Panc1 (cell line): ENCODE data around the gene IFFO2. TPM values are rescaled to one million over a fixed set of nuclear protein-coding genes. Genes with fewer than 3 reads are reported as not detected.

Source experiments
- ATAC-seq: fragments of 200-7000 bp; cut with Tn5 transposase; 2 replicates; pipeline ENCODE4 v1.9.1; 2020; ENCODE audit warnings: mild to moderate bottlenecking, moderate library complexity
- BruUV-seq: library from RNA; stranded (reverse); fragments of 400-500 nt; replicated peaks from 2 replicates; lab custom pipeline; 2021; lab: Mats Ljungman, UMichigan
- CTCF ChIA-PET: fragments of 300-600 bp; sonication (Branson Sonifier 250); formaldehyde crosslinking; loops from one replicate; lab custom pipeline; 2022; ENCODE audit warnings: antibody characterized with exemption; lab: Charles Lee
- POLR2A ChIA-PET: fragments of 300-600 bp; sonication (Branson Sonifier 250); formaldehyde crosslinking; loops from one replicate; lab custom pipeline; 2022; ENCODE audit warnings: antibody characterized with exemption; lab: Charles Lee
- DNase-seq: peaks from one replicate; pipeline ENCODE4 v3.0.0-alpha.2; 2010; ENCODE audit warnings: low read depth, low spot score
- H3K27ac ChIP-seq: 2 replicates; pipeline ENCODE4 v1.5.1; 2011; ENCODE audit warnings: mild to moderate bottlenecking, low read length, inconsistent platforms
- H3K27me3 ChIP-seq: fragments of 200-500 bp; sonication (Bioruptor generic); 2 replicates; pipeline ENCODE4 v1.6.0; 2014; ENCODE audit warnings: low read length, inconsistent platforms; ENCODE audit not compliant: control insufficient read depth, insufficient read depth
- H3K36me3 ChIP-seq: fragments of 200-500 bp; sonication (Bioruptor generic); 2 replicates; pipeline ENCODE4 v1.5.1; 2014; ENCODE audit warnings: inconsistent platforms, mild to moderate bottlenecking, low read length, moderate library complexity; ENCODE audit not compliant: control insufficient read depth, insufficient read depth
- H3K4me1 ChIP-seq: 2 replicates; pipeline ENCODE4 v1.5.1; 2011; ENCODE audit warnings: inconsistent platforms, mild to moderate bottlenecking, low read length, moderate library complexity; ENCODE audit not compliant: control insufficient read depth, insufficient read depth
- H3K4me3 ChIP-seq, 2 experiments: 2 replicates each; pipeline ENCODE4 v1.5.1; 2011 to 2012; ENCODE audit warnings: low read depth in 2 of 2, low read length in 2 of 2, mild to moderate bottlenecking in 2 of 2, inconsistent platforms in 1 of 2, moderate library complexity in 1 of 2
- H3K9me3 ChIP-seq: fragments of 200-500 bp; sonication (Bioruptor generic); 2 replicates; pipeline ENCODE4 v1.5.1; 2014; ENCODE audit warnings: low read depth, mild to moderate bottlenecking, inconsistent platforms, low read length, moderate library complexity; ENCODE audit not compliant: control insufficient read depth, insufficient read depth
- CTCF ChIP-seq: fragments of 450-650 bp; IDR thresholded peaks from 2 replicates; pipeline ENCODE4 v1.5.1; 2017; ENCODE audit warnings: mild to moderate bottlenecking
- POLR2AphosphoS5 ChIP-seq: IDR thresholded peaks from 2 replicates; pipeline ENCODE4 v1.6.1; 2012; ENCODE audit warnings: mild to moderate bottlenecking, low read depth, low read length, moderate library complexity
- SIN3A ChIP-seq: IDR thresholded peaks from 2 replicates; pipeline ENCODE4 v1.6.1; 2012; ENCODE audit warnings: low read depth, mild to moderate bottlenecking, low read length, moderate library complexity, borderline replicate concordance; ENCODE audit not compliant: insufficient read depth
- TCF7L2 ChIP-seq: IDR thresholded peaks from 2 replicates; pipeline ENCODE4 v1.6.1; 2011; ENCODE audit warnings: mild to moderate bottlenecking, low read depth, low read length, inconsistent platforms
- in situ Hi-C: cut with HindIII; loops from 2 replicates; pipeline ENCODE4 v1.10.0; 2016; ENCODE audit warnings: low sequenced_read_pairs, low pct_unique_long_range_greater_than_20kb
- intact Hi-C: fragments of 100-400 bp; cut with micrococcal nuclease; formaldehyde crosslinking; loops from one replicate; pipeline ENCODE4 v1.10.0; 2022; ENCODE audit not compliant: unreplicated experiment
- total RNA-seq: library from RNA; stranded (reverse); gene quantifications from one replicate; pipeline ENCODE4 v1.2.1, GENCODE V29; 2021; ENCODE audit not compliant: unreplicated experiment
- TF ChIP-seq, protein P1 (sequence below), 2 experiments: IDR thresholded peaks; 2 replicates each; pipeline ENCODE4 v1.6.1; 2011 to 2012; ENCODE audit warnings: low read depth in 2 of 2, control low read depth in 1 of 2, low read length in 1 of 2, mild to moderate bottlenecking in 1 of 2, moderate library complexity in 1 of 2; ENCODE audit not compliant: insufficient read depth in 1 of 2

IFFO2 gene
- total RNA-seq, 1 experiment from 2014 or later, result 59.4 TPM

DNA sequence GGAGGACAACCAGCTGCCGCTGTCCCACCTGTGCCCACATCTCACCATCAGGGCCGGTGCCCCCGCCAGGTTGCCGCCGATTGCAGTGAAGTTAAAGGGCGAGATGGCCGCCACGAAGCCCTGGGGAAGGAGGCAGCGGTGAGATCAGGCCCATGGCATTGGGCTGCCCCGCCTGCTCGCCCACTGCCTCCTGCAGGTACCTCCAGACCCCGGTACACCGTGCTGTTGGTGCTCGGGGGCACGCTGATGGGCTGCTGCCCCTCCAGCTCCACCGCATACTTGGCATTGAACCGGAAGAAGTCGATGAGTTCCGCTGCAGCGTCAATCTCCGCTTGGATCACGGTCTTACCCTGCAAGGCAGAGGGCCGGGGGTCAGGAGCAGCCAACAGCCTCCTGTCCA, 73.4 kb downstream of the IFFO2 start:
- ChIA-PET POLR2A (no interaction called here), CTCF (no interaction called here)
- Histone ChIP-seq H3K4me1 (no peaks in the 10 kb centered on the region), H3K4me3 (no peak overlapping the region), H3K9me3 (no peaks in the 10 kb centered on the region), H3K27ac (no peak overlapping the region), H3K36me3 (no peaks in the 10 kb centered on the region), H3K27me3 (no peaks in the 10 kb centered on the region)
- in situ Hi-C loops (no loop called here), intact Hi-C loops (no loop called here)
- TF ChIP-seq CTCF (no peak), POLR2AphosphoS5 (no peak), SIN3A (no peak), TCF7L2 (no peak)
- TF ChIP-seq, protein P1, sequence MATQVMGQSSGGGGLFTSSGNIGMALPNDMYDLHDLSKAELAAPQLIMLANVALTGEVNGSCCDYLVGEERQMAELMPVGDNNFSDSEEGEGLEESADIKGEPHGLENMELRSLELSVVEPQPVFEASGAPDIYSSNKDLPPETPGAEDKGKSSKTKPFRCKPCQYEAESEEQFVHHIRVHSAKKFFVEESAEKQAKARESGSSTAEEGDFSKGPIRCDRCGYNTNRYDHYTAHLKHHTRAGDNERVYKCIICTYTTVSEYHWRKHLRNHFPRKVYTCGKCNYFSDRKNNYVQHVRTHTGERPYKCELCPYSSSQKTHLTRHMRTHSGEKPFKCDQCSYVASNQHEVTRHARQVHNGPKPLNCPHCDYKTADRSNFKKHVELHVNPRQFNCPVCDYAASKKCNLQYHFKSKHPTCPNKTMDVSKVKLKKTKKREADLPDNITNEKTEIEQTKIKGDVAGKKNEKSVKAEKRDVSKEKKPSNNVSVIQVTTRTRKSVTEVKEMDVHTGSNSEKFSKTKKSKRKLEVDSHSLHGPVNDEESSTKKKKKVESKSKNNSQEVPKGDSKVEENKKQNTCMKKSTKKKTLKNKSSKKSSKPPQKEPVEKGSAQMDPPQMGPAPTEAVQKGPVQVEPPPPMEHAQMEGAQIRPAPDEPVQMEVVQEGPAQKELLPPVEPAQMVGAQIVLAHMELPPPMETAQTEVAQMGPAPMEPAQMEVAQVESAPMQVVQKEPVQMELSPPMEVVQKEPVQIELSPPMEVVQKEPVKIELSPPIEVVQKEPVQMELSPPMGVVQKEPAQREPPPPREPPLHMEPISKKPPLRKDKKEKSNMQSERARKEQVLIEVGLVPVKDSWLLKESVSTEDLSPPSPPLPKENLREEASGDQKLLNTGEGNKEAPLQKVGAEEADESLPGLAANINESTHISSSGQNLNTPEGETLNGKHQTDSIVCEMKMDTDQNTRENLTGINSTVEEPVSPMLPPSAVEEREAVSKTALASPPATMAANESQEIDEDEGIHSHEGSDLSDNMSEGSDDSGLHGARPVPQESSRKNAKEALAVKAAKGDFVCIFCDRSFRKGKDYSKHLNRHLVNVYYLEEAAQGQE (IDR thresholded peaks at IDR 0.05; ENCODE audit: insufficient read depth in 1 of 2, low read depth in 2 of 2, low read length in 1 of 2), result no peak
- ATAC-seq (no peak), DNase-seq (no peak)
- no TSS peak for BruUV-seq

GRCh38 chr1:18882486-18882885, 74.0 kb downstream of the IFFO2 start:
- DNase-seq, result no peak
- Histone ChIP-seq H3K9me3 (no peaks in the 10 kb centered on the region), H3K4me3 (no peak overlapping the region), H3K36me3 (no peaks in the 10 kb centered on the region), H3K27ac (no peak overlapping the region), H3K4me1 (no peaks in the 10 kb centered on the region), H3K27me3 (no peaks in the 10 kb centered on the region)
- in situ Hi-C loops (no loop called here), intact Hi-C loops (no loop called here)
- ChIA-PET POLR2A (no interaction called here), CTCF (no interaction called here)
- TF ChIP-seq POLR2AphosphoS5 (no peak), SIN3A (no peak), CTCF (no peak), TCF7L2 (no peak)
- TF ChIP-seq, protein P1 (IDR thresholded peaks at IDR 0.05; ENCODE audit: insufficient read depth in 1 of 2, low read depth in 2 of 2, low read length in 1 of 2), result no peak
- ATAC-seq, result no peak
- BruUV-seq, result no TSS peak
